GM13976 (cell line): ENCODE results near the gene MOB3A.

Experiments used
- DNase-seq: peaks from one replicate; pipeline ENCODE4 v3.0.0; 2012; ENCODE audit warnings: low spot score
- CTCF ChIP-seq: IDR thresholded peaks from 2 replicates; pipeline ENCODE4 v1.5.1; 2012; ENCODE audit warnings: borderline replicate concordance, mild to moderate bottlenecking; ENCODE audit not compliant: insufficient read depth; ENCODE audit errors: extremely low read depth, missing control alignments, control extremely low read depth
- in situ Hi-C: fragments of 300-500 bp; cut with MboI; formaldehyde crosslinking; loops from one replicate; pipeline ENCODE4 v1.12.0; 2022; ENCODE audit warnings: low sequenced_read_pairs, mixed read lengths, inconsistent platforms; ENCODE audit not compliant: unreplicated experiment

Gene MOB3A

GRCh38 chr19:2051773-2052704 lies 44.1 kb downstream of the MOB3A start:
- DNase-seq = no peak
- in situ Hi-C loops = no loop called here
- no peak for TF ChIP-seq CTCF

- in situ Hi-C loops = no loop called here
- DNase-seq = peak; percentile 97
- TF ChIP-seq CTCF = peak; percentile 68
Observed at GRCh38 chr19:2050991-2051772, 44.9 kb downstream of the MOB3A start, which contains the start of gene MKNK2. TSS of gene MKNK2 (minus strand) at chr19:2051244. CDS start at chr19:2050851, 393 bp downstream.

DNA sequence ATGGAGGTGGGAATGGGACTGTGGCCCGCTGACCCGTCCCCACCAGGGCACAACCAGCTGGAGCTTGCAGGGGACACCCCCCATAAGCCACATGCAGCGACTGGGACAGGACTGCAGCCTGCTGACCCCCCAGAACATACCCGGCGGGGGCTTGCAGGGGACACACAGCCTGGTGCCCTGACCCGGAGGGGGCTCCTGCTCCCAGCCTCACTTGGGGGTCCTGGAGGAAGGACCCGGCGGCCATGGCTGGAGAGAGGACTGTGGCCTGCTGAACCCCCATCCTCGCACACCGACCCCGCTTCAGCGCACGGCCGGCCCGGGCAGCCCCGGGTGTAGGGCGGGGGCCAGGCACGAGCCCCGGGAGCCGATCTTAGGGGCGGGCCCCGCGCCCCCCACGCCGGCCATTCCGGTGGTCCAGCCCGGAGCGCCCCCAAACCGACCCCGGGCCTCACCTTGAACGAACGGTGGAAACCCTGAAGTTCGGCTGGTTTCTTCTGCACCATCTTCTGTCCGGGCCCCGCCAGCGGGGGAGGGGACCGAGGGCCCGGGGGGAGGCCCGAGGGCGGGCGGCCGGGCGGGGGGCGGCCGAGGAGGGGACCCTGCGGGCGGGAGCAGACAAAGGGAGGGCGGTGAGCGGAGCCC lies 45.7 kb downstream of the MOB3A start:
- TF ChIP-seq CTCF = no peak
- no peak for DNase-seq
- in situ Hi-C loops = no loop called here

GRCh38 chr19:2049741-2050348 lies 46.3 kb downstream of the MOB3A start:
- peak; percentile 71 for DNase-seq
- in situ Hi-C loops = no loop called here
- TF ChIP-seq CTCF = no peak

DNA sequence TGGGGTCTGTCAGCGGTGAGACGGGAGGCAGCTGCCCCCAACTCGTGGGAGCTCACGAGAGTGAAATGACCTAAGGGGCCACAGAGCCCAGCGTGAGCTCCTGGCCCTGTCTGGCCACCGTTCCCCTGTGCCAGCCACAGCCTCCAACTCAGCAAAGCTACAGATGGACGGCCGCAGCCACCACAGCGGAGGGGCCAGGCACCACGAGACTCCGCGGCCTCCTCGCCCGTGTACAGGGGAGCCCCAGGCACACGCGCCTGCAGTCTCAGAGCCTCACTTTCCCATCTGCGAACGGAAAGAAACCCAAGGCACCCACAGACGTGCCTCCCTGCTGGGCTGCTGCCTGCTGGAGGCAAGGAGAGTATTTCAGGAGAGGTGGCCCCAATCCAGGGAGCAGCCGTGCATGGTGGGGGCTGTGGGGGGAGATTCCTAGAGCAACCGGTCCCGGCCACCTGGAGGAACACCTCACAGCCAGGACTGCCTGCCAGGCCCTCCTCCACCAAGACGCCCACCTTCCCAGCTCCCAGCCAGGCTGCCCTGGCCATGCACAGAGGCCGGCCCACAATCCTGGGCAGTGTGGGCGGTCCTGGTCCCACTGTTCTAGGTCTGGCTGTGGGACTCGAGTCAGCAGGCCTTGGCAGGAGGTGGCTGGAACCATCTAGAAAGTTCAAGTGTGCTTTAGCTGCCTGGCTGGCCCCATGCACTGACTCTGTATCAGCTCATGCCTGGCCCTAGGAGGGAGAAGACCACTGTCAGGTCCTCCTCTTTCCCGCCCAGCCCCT lies 47.0 kb downstream of the MOB3A start:
- in situ Hi-C loops = no loop called here
- no peak for TF ChIP-seq CTCF
- DNase-seq = no peak
